A549 treated with dexamethasone at 1 μM for 4 hours (cell line): Measurements from ENCODE around the gene PSMB11. TPM values are rescaled to one million over a fixed set of nuclear protein-coding genes. Genes with fewer than 3 reads are reported as not detected.

Experiments used
- total RNA-seq: library from RNA; stranded (reverse); fragments of 200-300 nt; extraction: Qiagen RNA extraction; gene quantifications from 5 replicates; pipeline ENCODE4 v1.2.3, GENCODE V29; 2022

Gene PSMB11, protein sequence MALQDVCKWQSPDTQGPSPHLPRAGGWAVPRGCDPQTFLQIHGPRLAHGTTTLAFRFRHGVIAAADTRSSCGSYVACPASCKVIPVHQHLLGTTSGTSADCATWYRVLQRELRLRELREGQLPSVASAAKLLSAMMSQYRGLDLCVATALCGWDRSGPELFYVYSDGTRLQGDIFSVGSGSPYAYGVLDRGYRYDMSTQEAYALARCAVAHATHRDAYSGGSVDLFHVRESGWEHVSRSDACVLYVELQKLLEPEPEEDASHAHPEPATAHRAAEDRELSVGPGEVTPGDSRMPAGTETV
- not detected in 5 replicates for total RNA-seq

DNA sequence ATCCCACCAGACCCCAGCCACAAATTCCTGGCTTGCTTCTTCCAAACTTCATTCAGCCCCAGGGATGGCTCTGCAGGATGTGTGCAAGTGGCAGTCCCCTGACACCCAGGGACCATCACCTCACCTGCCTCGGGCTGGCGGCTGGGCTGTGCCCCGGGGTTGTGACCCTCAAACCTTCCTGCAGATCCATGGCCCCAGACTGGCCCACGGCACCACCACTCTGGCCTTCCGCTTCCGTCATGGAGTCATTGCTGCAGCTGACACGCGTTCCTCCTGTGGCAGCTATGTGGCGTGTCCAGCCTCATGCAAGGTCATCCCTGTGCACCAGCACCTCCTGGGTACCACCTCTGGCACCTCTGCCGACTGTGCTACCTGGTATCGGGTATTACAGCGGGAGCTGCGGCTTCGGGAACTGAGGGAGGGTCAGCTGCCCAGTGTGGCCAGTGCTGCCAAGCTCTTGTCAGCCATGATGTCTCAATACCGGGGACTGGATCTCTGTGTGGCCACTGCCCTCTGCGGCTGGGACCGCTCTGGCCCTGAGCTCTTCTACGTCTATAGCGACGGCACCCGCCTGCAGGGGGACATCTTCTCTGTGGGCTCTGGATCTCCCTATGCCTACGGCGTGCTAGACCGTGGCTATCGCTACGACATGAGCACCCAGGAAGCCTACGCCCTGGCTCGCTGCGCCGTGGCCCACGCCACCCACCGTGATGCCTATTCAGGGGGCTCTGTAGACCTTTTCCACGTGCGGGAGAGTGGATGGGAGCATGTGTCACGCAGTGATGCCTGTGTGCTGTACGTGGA lies at the start of gene PSMB11:
TSS of gene PSMB11 (plus strand) at position 51 of the 804 bp plus-strand sequence. CDS start at position 65, 14 bp downstream.

DNA sequence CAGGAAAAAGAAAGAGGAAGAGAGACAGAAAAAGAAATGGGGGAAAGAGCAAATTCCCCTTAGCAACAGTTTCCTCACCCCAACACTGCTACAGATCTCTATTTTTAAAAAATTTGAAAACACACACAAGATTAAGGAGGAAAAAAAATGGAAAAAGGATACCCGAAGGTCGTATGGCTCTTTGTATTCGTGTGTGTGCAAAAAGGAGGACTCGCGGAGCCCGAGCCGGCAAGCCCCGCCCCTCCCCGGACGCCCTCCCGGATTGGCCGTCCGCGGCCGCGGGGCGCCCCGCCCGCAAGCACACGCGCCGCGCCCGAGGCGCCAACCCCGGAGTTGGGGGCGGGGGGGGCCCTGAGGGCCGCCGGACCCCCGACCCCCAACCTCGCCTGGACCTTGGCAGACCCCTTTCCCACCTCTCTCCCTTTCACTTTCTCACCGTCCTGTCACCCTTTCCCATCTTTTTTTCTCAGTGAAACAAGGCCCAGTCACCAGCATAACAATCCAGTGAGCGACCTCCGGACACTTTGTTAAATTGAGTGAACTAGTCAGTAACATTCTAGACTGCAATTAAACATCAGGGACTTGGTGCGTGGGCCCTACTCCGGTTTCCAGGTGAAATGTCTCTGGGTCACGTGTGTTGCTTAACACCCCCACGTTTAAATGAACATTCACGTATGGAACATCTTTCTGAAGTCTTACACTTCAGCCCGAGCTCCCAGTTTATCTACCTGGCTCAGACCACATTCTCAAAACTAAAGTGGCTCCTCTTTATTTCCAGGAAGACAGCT lies 31.9 kb upstream of the PSMB11 start, which contains the start of gene C14orf93:
TSS of gene C14orf93 (minus strand) at position 205 of the 788 bp plus-strand sequence. CDS start 11,120 bp downstream, outside the sequence.

DNA sequence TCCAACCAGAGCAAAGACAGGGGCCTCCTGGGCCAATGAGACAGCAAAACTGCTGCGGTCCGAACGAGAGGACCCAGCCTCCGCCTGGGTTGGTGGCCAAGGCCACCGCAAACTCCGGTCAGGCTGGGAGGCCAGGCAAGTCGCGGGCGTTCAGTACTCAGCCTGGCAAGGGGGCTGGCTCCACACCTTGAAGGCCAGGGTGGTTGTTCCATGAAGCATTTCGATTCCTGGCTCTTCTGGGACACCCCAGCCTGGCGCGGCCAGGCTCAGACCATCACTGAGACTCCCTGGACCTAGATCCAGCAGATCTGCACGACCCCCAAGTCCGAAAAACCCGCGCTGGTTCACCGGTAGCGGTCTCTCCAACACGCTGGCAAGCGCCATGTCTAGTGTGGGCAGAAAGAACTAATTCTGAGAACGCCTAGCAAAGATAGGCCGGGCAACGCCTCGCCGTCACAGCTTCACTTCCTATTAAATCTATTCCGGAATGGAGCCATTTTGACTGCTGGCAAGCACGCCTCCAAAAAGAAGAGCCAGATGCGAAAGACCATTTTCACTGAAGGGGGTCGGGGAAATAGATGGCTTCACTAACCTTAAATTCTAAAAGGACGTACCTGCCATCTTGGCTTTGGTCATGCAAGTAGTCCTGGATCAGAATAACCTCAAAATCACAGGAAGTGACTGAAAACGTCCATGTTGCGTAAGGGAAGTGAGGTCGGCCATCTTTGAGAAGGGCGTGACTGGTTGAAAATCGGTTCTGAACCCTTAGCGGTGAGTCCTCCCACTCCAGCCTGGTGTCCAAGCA lies 7.3 kb upstream of the PSMB11 start, which contains the start of gene PSMB5:
TSS of gene PSMB5 (minus strand) at position 403 of the 805 bp plus-strand sequence. CDS start at position 384, 19 bp downstream.

DNA sequence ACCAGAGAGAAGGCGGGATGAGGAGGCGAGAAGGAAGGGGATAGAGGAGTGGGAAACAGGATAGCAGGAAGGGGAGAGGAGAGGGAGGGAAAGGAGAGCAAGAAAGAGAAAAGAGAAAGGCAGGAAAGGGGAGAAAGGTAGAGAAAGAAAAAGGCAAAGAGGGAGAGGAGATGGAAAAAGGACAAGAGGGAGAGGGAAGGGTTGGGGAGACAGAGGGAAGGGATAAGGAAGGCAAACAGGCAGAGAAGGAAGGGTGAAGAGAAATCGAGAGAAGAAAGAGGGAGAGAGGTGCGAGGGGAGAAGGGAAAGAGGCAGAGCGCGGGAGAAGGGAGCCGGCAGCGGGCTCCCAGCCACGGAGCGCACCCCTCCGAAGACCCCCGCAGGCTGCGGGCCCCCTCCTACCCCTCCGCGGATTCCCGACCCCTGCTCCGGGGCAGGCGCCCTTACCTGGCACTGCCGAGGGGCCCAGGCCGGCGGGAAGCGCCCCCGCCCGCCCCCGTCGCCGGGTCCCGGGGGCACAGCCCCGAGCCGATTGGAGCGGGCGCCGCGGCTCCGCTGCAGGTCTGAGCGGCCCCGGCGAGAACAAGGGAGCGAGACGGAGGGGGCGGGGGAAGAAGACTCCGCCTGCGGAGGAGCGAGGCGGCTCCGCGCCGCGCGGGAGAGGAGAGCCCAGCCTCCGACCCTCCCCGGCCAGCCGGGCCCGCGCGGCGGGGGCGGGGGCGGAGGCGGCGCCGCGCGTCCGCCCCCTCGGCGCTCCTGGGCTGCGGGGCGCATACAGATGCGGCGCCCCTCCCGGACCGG lies 15.1 kb downstream of the PSMB11 start, which contains the start of gene CDH24:
TSS of gene CDH24 (minus strand) at position 565 of the 801 bp plus-strand sequence. CDS start 1,787 bp downstream, outside the sequence.

Other genes starting within 250 kb of the PSMB11 start
- 19.4 to 25.6 TPM (median 23.4 TPM) in 5 replicates for gene SLC7A7, start 226.8 kb upstream of the PSMB11 start, total RNA-seq
- gene MRPL52, start 212.3 kb upstream of the PSMB11 start, total RNA-seq: 154 to 212 TPM (median 189 TPM) in 5 replicates
- gene MMP14, start 205.6 kb upstream of the PSMB11 start, total RNA-seq: 0.52 to 0.78 TPM (median 0.69 TPM) in 5 replicates
- 54.7 to 82.1 TPM (median 77.7 TPM) in 5 replicates for gene LRP10, start 170.5 kb upstream of the PSMB11 start, total RNA-seq
- gene REM2, start 159.0 kb upstream of the PSMB11 start, total RNA-seq: 0.16 to 0.41 TPM (median 0.39 TPM) in 5 replicates
- gene RBM23, start 123.1 kb upstream of the PSMB11 start, total RNA-seq: 54.9 to 59.6 TPM (median 58.2 TPM) in 5 replicates
- gene PRMT5, start 112.8 kb upstream of the PSMB11 start, total RNA-seq: 101 to 124 TPM (median 113 TPM) in 5 replicates
- gene HAUS4, start 85.1 kb upstream of the PSMB11 start, total RNA-seq: 31.2 to 34.5 TPM (median 32.6 TPM) in 5 replicates
- gene AJUBA, start 59.7 kb upstream of the PSMB11 start, total RNA-seq: 28.8 to 36.7 TPM (median 33.7 TPM) in 5 replicates
- 2.7 to 3.9 TPM (median 3.6 TPM) in 5 replicates for gene C14orf93, start 32.1 kb upstream of the PSMB11 start, total RNA-seq
- gene PSMB5, start 7.3 kb upstream of the PSMB11 start, total RNA-seq: 285 to 323 TPM (median 302 TPM) in 5 replicates
- 2.1 to 4.4 TPM (median 3.8 TPM) in 5 replicates for gene CDH24, start 15.3 kb downstream of the PSMB11 start, total RNA-seq
- 80.5 to 104 TPM (median 99.1 TPM) in 5 replicates for gene ACIN1, start 52.9 kb downstream of the PSMB11 start, total RNA-seq
- 77.4 to 90.2 TPM (median 85.3 TPM) in 5 replicates for gene C14orf119, start 53.3 kb downstream of the PSMB11 start, total RNA-seq
- 0.06 TPM in 1 of 5 replicates, not detected in the others for gene CIROP, start 62.8 kb downstream of the PSMB11 start, total RNA-seq
- gene CEBPE, start 77.0 kb downstream of the PSMB11 start, total RNA-seq: not detected in 5 replicates
- gene SLC7A8, start 141.4 kb downstream of the PSMB11 start, total RNA-seq: 2.1 to 3.2 TPM (median 2.8 TPM) in 5 replicates
- not detected in 5 replicates for gene RNF212B, start 195.7 kb downstream of the PSMB11 start, total RNA-seq
- gene HOMEZ, start 243.9 kb downstream of the PSMB11 start, total RNA-seq: 8.0 to 9.6 TPM (median 8.9 TPM) in 5 replicates